GM18868 (cell line): ENCODE results near the gene ATP1B1.
"Not testable (repeated sequence)": the region's sequence is repeated elsewhere in the genome, so short reads cannot be mapped to it uniquely, and the experiment has no call there.

Experiments used
- ATAC-seq: cut with Tn5 transposase; IDR thresholded peaks from one replicate; pipeline ENCODE4 v1.9.1; 2021; ENCODE audit warnings: mild to moderate bottlenecking, moderate library complexity; ENCODE audit not compliant: unreplicated experiment

The ATP1B1 gene

GRCh38 chr1:169141356-169141755 lies 34.9 kb downstream of the ATP1B1 start:
- no peak for ATAC-seq

GRCh38 chr1:169142129-169142528 lies 35.6 kb downstream of the ATP1B1 start:
- no peak for ATAC-seq

- ATAC-seq: no peak
These were observed 36.9 kb downstream of the ATP1B1 start for GRCh38 chr1:169143346-169143745.

DNA sequence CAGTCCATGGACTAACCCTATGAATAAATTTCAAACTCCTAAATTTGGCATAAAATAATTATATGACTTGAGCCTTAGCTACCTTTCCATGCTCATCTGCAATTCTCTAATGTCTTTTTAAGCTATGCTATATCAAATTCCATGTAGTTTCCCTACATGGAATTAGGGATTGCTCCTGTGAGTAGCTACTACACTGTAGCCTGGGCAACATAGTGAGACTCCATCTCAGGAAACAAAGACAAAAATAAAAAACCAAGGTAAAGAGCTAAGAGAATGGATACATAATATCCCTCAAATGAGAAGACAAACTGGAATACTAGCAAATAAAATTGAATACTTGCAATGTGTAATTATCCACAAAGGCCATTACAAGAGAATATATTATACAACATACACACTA lies 37.5 kb downstream of the ATP1B1 start:
- ATAC-seq: no peak

DNA sequence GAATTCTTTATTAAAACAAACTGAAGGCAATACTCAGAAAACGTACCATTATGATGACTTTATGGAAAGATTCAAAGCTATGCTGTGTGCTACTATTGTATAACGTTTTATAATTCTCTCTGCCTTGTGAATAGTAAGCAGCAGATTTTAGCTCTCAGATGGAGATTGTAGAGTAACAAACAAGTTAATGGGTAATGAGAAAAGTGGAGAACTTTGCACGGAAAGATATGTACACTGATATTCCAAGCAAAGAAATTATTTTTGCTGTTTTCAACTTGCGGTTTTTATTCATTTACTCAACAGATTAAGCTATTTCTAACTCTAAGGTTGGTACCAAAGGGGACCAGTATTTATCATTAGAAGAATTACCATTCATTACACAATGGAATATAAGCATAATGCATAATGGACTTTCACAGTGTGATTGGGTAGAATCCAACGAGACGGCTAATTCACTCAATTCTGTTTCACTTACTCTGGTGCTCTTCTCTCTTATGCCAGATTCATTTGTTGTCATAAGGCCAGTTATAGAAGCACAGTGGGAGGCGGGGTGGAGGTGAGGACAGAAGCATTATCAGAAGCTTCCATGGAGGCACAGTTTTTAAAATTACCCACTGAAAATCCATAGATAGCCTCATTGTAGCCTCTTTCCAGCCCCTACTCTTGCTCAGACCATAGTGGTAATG lies 38.6 kb downstream of the ATP1B1 start:
- ATAC-seq: no peak

- ATAC-seq: no peak
These were observed 40.2 kb downstream of the ATP1B1 start for GRCh38 chr1:169146576-169147214.

GRCh38 chr1:169148472-169149252 lies 42.2 kb downstream of the ATP1B1 start:
- ATAC-seq: no peak

- no peak for ATAC-seq
These were observed 43.2 kb downstream of the ATP1B1 start for GRCh38 chr1:169149555-169150286.

- no peak for ATAC-seq
These were observed 44.3 kb downstream of the ATP1B1 start for GRCh38 chr1:169150641-169151337.

DNA sequence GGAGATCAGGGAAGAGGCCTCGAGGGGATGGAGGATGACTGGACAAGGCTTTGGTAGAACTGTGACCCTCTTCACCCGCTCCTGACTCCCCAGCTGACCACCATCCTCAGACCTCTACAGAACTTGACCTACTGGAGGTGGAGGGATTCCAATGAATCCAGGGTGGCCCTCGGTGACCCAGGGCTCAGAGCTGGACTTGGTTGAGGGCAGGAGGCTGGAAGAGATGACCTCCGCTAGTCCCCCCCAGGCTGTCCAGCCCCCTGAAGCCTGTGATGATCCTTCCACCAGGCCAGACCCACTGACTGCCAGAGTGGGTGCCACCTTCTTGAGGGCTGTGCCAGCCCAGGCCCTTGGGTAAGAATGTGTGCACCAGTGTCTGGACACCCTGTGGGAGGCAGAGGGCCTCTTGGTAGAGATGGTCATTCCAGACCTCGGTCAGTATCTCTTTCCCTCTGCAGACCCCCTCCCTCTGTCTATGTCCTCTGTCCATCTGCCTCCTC lies 44.9 kb downstream of the ATP1B1 start:
- no peak for ATAC-seq

GRCh38 chr1:169155675-169156074 lies 49.2 kb downstream of the ATP1B1 start:
- no peak for ATAC-seq

- no peak for ATAC-seq
These were observed 50.1 kb downstream of the ATP1B1 start for GRCh38 chr1:169156580-169156979.

- ATAC-seq: no peak
These were observed 54.5 kb downstream of the ATP1B1 start for GRCh38 chr1:169160845-169161495.

DNA sequence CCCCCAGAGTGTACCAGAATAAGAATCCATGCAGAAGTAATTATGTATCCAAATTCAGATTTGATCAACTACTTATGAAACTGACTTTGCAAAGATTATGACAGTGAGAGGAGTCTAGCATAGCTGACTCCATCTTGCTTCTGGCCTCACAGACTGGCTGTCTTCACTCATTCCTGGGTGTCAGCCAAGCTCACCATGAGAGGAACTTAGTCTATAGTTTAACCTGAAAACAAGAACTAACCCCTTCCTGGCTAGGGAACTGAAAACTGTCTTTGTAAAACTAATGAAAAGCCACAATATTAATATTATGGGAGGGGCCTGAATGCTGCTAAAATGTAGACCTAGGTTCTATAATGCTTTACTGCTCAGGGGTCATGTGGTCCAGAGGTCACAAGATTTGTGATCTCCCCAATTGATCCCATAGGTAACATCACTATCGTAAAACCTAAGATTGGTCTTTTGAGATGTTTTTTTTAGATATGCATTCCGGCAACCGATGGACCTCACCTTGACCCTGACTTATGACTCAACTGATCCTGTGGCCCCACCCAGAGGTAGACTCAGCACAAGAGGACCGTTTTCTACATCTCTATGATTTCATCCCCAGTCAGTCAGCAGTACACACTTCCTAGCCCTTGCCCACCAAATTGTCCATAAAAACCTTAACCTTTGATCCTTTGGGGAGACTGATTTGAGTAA lies 55.2 kb downstream of the ATP1B1 start:
- ATAC-seq: peak; percentile 87

DNA sequence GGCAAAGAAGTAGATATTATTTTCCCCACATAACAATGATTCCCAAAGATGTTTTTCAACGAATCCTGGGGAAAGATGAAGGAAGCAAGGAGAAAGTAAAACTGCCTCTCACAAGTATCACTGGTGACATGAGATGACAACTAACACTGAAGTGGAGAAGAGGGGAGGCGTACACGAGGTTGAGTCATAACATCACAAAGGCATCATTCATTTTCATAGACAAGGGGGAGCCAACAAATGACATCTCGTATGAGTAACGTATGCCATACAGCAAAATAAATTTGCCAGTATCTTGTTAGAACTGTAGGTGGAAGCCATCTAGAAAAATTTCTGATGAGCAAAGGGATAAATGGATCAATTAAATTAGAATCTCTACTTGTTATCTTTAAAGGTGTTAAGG lies 56.6 kb downstream of the ATP1B1 start:
- peak; percentile 81 for ATAC-seq

GRCh38 chr1:169175461-169175860 lies 69.0 kb downstream of the ATP1B1 start:
- no peak for ATAC-seq

DNA sequence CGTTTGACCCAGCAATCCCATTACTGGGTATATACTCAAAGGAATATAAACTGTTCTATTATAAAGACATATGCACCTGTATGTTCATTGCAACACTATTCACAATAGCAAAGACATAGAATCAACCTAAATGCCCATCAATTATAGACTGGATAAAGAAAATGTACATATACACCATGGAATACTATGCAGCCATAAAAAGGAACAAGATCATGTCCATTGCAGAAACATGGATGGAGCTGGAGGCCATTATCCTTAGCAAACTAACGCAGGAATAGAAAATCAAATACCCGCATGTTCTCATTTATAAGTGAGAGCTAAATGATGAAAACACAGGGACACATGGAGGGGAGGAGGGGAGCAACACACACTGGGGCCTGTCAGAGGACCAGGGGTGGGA lies 72.9 kb downstream of the ATP1B1 start:
- not testable (repeated sequence) for ATAC-seq

DNA sequence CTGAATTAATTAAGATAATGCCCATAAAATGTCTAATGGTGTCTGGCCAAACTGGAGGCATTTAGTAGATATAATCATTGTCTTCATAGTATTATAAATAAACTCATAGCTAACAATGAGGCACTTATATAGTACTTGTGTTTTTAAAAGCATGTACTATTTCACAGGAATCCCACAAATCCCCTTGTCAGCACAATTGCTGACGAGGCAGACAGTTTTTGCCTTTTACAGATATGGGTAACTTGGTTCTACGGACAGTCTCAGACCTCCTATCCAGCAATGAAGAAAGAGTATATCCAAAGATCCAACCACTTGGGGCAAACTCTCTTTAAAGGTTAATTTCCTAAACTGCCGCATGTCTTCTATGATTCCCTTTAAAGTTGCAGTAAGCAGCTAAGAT lies 73.7 kb downstream of the ATP1B1 start:
- ATAC-seq: no peak
